Caco-2 (cell line): ENCODE results near the gene SERINC3. TPM values are rescaled to one million over a fixed set of nuclear protein-coding genes. Genes with fewer than 3 reads are reported as not detected.

ENCODE experiments used
- BruUV-seq: library from RNA; stranded (reverse); fragments of 400-500 nt; replicated peaks from 2 replicates; lab custom pipeline; 2021; lab: Mats Ljungman, UMichigan
- CTCF ChIA-PET: fragments of 300-600 bp; sonication (Branson Sonifier 250); formaldehyde crosslinking; loops from one replicate; lab custom pipeline; 2022; ENCODE audit warnings: antibody characterized with exemption; lab: Charles Lee
- POLR2A ChIA-PET: fragments of 300-600 bp; sonication (Branson Sonifier 250); formaldehyde crosslinking; loops from one replicate; lab custom pipeline; 2022; ENCODE audit warnings: antibody characterized with exemption; lab: Charles Lee
- DNase-seq, 2 experiments: peaks; one replicate each; pipeline versions ENCODE4 v3.0.0 to v3.0.0-alpha.2; 2020 to 2022
- H3K27me3 ChIP-seq: replicated peaks from 2 replicates; pipeline ENCODE4 v1.6.0; 2011; ENCODE audit warnings: low read length; ENCODE audit not compliant: control insufficient read depth, insufficient read depth
- H3K36me3 ChIP-seq: 2 replicates; pipeline ENCODE4 v1.5.1; 2011; ENCODE audit warnings: low read length; ENCODE audit not compliant: control insufficient read depth, insufficient read depth
- H3K4me1 ChIP-seq: fragments of 250-450 bp; sonication (Bioruptor Pico); 2 replicates; pipeline ENCODE4 v1.5.1; 2020; ENCODE audit warnings: mild to moderate bottlenecking
- H3K4me3 ChIP-seq: 2 replicates; pipeline ENCODE4 v1.5.1; 2011; ENCODE audit warnings: low read depth, mild to moderate bottlenecking, control low read depth, low read length
- H3K9me3 ChIP-seq: fragments of 250-450 bp; sonication (Bioruptor Pico); 2 replicates; pipeline ENCODE4 v1.5.1; 2020; ENCODE audit warnings: mild to moderate bottlenecking, moderate library complexity
- H3K27ac Mint-ChIP-seq: one replicate; pipeline ENCODE4 v1.8.0; 2022; ENCODE audit warnings: mixed read lengths; ENCODE audit not compliant: unreplicated experiment
- H3K27me3 Mint-ChIP-seq: one replicate; pipeline ENCODE4 v1.8.0; 2022; ENCODE audit warnings: mixed read lengths; ENCODE audit not compliant: insufficient read depth, unreplicated experiment
- H3K36me3 Mint-ChIP-seq: one replicate; pipeline ENCODE4 v1.8.0; 2022; ENCODE audit warnings: mild to moderate bottlenecking, mixed read lengths; ENCODE audit not compliant: insufficient read depth, unreplicated experiment
- H3K4me1 Mint-ChIP-seq: one replicate; pipeline ENCODE4 v1.8.0; 2022; ENCODE audit warnings: low read depth, mixed read lengths; ENCODE audit not compliant: unreplicated experiment
- H3K4me3 Mint-ChIP-seq: one replicate; pipeline ENCODE4 v1.8.0; 2022; ENCODE audit warnings: mild to moderate bottlenecking, moderate library complexity, mixed read lengths; ENCODE audit not compliant: unreplicated experiment
- H3K9me3 Mint-ChIP-seq: one replicate; pipeline ENCODE4 v1.8.0; 2022; ENCODE audit warnings: mixed read lengths; ENCODE audit not compliant: unreplicated experiment
- intact Hi-C: fragments of 100-400 bp; cut with micrococcal nuclease; formaldehyde crosslinking; loops from one replicate; pipeline ENCODE4 v1.10.0; 2022; ENCODE audit not compliant: unreplicated experiment
- total RNA-seq: library from RNA; stranded (reverse); gene quantifications from 2 replicates; pipeline ENCODE4 v1.2.3, GENCODE V29; 2022
- TF ChIP-seq, protein P1 (sequence below), 2 experiments: fragments of 200-600 bp in 1 of 2; IDR thresholded peaks; 1 replicate in 1 of 2; 2 replicates in 1 of 2; pipeline versions ENCODE4 v1.5.1 to v1.8.0; 2011 to 2022; ENCODE audit warnings: antibody characterized with exemption in 1 of 2, control low read depth in 1 of 2, inconsistent platforms in 1 of 2, low read depth in 1 of 2, low read length in 1 of 2, mild to moderate bottlenecking in 1 of 2, moderate library complexity in 1 of 2; ENCODE audit not compliant: insufficient read depth in 1 of 2, severe bottlenecking in 1 of 2, unreplicated experiment in 1 of 2

SERINC3 gene
- total RNA-seq, 1 experiment from 2014 or later = 185 TPM

GRCh38 chr20:44456611-44457010, 65.3 kb downstream of the SERINC3 start:
- no peak overlapping the region for H3K4me3 Mint-ChIP-seq
- no peaks in the 10 kb centered on the region for H3K9me3 Mint-ChIP-seq
- H3K4me1 Mint-ChIP-seq = no peaks in the 10 kb centered on the region
- no peaks in the 10 kb centered on the region for H3K36me3 Mint-ChIP-seq
- intact Hi-C loops = no loop called here
- H3K4me3 ChIP-seq = no peak overlapping the region
- DNase-seq = no peak
- peak overlapping the region; percentile 34 for H3K27ac Mint-ChIP-seq
- ChIA-PET POLR2A (no interaction called here), CTCF (interaction anchor here (0.6 to 1.0 kb wide), 2 partner anchors 16 to 72 kb away, joined by 3 to 4 read pairs; no protein-coding TSS in a partner anchor)
- H3K36me3 ChIP-seq = no peaks in the 10 kb centered on the region
- H3K27me3 ChIP-seq = no peaks in the 10 kb centered on the region
- BruUV-seq = no TSS peak
- no peaks in the 10 kb centered on the region for H3K27me3 Mint-ChIP-seq
- H3K4me1 ChIP-seq = peaks cover 9% of the 10 kb centered on the region
- TF ChIP-seq, protein P1, sequence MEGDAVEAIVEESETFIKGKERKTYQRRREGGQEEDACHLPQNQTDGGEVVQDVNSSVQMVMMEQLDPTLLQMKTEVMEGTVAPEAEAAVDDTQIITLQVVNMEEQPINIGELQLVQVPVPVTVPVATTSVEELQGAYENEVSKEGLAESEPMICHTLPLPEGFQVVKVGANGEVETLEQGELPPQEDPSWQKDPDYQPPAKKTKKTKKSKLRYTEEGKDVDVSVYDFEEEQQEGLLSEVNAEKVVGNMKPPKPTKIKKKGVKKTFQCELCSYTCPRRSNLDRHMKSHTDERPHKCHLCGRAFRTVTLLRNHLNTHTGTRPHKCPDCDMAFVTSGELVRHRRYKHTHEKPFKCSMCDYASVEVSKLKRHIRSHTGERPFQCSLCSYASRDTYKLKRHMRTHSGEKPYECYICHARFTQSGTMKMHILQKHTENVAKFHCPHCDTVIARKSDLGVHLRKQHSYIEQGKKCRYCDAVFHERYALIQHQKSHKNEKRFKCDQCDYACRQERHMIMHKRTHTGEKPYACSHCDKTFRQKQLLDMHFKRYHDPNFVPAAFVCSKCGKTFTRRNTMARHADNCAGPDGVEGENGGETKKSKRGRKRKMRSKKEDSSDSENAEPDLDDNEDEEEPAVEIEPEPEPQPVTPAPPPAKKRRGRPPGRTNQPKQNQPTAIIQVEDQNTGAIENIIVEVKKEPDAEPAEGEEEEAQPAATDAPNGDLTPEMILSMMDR (IDR thresholded peaks at IDR 0.05; ENCODE audit: insufficient read depth in 1 of 2, low read depth in 1 of 2, low read length in 1 of 2, severe bottlenecking in 1 of 2, unreplicated experiment in 1 of 2) = no peak
- no peaks in the 10 kb centered on the region for H3K9me3 ChIP-seq

- Mint-ChIP-seq H3K27me3 (no peaks in the 10 kb centered on the region), H3K27ac (no peak overlapping the region), H3K4me1 (no peaks in the 10 kb centered on the region), H3K4me3 (no peak overlapping the region), H3K36me3 (no peaks in the 10 kb centered on the region), H3K9me3 (no peaks in the 10 kb centered on the region)
- Histone ChIP-seq H3K27me3 (no peaks in the 10 kb centered on the region), H3K36me3 (no peaks in the 10 kb centered on the region), H3K9me3 (no peaks in the 10 kb centered on the region), H3K4me1 (peaks cover 9% of the 10 kb centered on the region), H3K4me3 (no peak overlapping the region)
- intact Hi-C loops = no loop called here
- ChIA-PET CTCF (no interaction called here), POLR2A (no interaction called here)
- DNase-seq = no peak
- BruUV-seq = no TSS peak
- TF ChIP-seq, protein P1 (IDR thresholded peaks at IDR 0.05; ENCODE audit: insufficient read depth in 1 of 2, low read depth in 1 of 2, low read length in 1 of 2, severe bottlenecking in 1 of 2, unreplicated experiment in 1 of 2) = no peak
Measured at GRCh38 chr20:44455126-44455525, 66.7 kb downstream of the SERINC3 start.

GRCh38 chr20:44454306-44454963, 67.4 kb downstream of the SERINC3 start:
- Mint-ChIP-seq H3K27me3 (no peaks in the 10 kb centered on the region), H3K4me3 (no peak overlapping the region), H3K4me1 (no peaks in the 10 kb centered on the region), H3K9me3 (no peaks in the 10 kb centered on the region), H3K36me3 (no peaks in the 10 kb centered on the region), H3K27ac (no peak overlapping the region)
- intact Hi-C loops = no loop called here
- Histone ChIP-seq H3K4me1 (peaks cover 9% of the 10 kb centered on the region), H3K27me3 (no peaks in the 10 kb centered on the region), H3K9me3 (no peaks in the 10 kb centered on the region), H3K36me3 (no peaks in the 10 kb centered on the region), H3K4me3 (no peak overlapping the region)
- ChIA-PET POLR2A (no interaction called here), CTCF (no interaction called here)
- no peak for DNase-seq
- BruUV-seq = no TSS peak
- TF ChIP-seq, protein P1 (IDR thresholded peaks at IDR 0.05; ENCODE audit: insufficient read depth in 1 of 2, low read depth in 1 of 2, low read length in 1 of 2, severe bottlenecking in 1 of 2, unreplicated experiment in 1 of 2) = no peak
